Neuronal stem cell (in vitro differentiated cells): Measurements from ENCODE around the gene MYL6B.
"Not testable (repeated sequence)": the region's sequence is repeated elsewhere in the genome, so short reads cannot be mapped to it uniquely, and the experiment has no call there.

Experiments
- DNase-seq: peaks from one replicate; pipeline ENCODE4 v3.0.0-alpha.2; 2013; ENCODE audit warnings: low spot score
- H2AFZ ChIP-seq: one replicate; pipeline ENCODE4 v1.6.1; 2013; ENCODE audit warnings: mild to moderate bottlenecking, low read length, inconsistent platforms
- H2AK5ac ChIP-seq: 2 replicates; pipeline ENCODE4 v1.6.1; 2013; ENCODE audit warnings: low read depth, mild to moderate bottlenecking, inconsistent platforms, low read length, moderate library complexity, mixed read lengths
- H2BK120ac ChIP-seq: 2 replicates; pipeline ENCODE4 v1.6.1; 2013; ENCODE audit warnings: low read depth, mild to moderate bottlenecking, inconsistent platforms, low read length, moderate library complexity, mixed read lengths
- H2BK12ac ChIP-seq: one replicate; pipeline ENCODE4 v1.6.1; 2013; ENCODE audit warnings: low read length, inconsistent platforms
- H2BK15ac ChIP-seq: 2 replicates; pipeline ENCODE4 v1.6.1; 2013; ENCODE audit warnings: mild to moderate bottlenecking, low read length, inconsistent platforms, mixed read lengths
- H2BK5ac ChIP-seq: one replicate; pipeline ENCODE4 v1.6.1; 2013; ENCODE audit warnings: inconsistent platforms, mild to moderate bottlenecking, low read length, moderate library complexity
- H3K14ac ChIP-seq: one replicate; pipeline ENCODE4 v1.6.1; 2013; ENCODE audit warnings: low read length, inconsistent platforms
- H3K18ac ChIP-seq: 2 replicates; pipeline ENCODE4 v1.6.1; 2013; ENCODE audit warnings: low read length, inconsistent platforms
- H3K23ac ChIP-seq: 2 replicates; pipeline ENCODE4 v1.6.1; 2013; ENCODE audit warnings: low read depth, mild to moderate bottlenecking, mixed read lengths, low read length, inconsistent platforms; ENCODE audit not compliant: poor library complexity
- H3K27ac ChIP-seq: replicated peaks from 3 replicates; pipeline ENCODE4 v1.5.1; 2013; ENCODE audit warnings: low read length, inconsistent platforms
- H3K27me3 ChIP-seq, 3 experiments: 2 replicates each; pipeline ENCODE4 v1.6.1; 2013; ENCODE audit warnings: low read length in 3 of 3, mild to moderate bottlenecking in 2 of 3, inconsistent platforms in 1 of 3, low read depth in 1 of 3, mixed read lengths in 1 of 3, moderate library complexity in 1 of 3; ENCODE audit not compliant: control insufficient read depth in 3 of 3, insufficient read depth in 3 of 3
- H3K36me3 ChIP-seq, 2 donors: replicated peaks in 1 of 2; 2 replicates each; pipeline ENCODE4 v1.6.1; 2013; ENCODE audit warnings: low read length in 2 of 2; ENCODE audit not compliant: control insufficient read depth in 2 of 2, insufficient read depth in 2 of 2
- H3K4ac ChIP-seq: 2 replicates; pipeline ENCODE4 v1.6.1; 2013; ENCODE audit warnings: inconsistent platforms, mild to moderate bottlenecking, low read length, moderate library complexity
- H3K4me1 ChIP-seq, 2 donors: 1 replicate in 1 of 2; 2 replicates in 1 of 2; pipeline ENCODE4 v1.6.1; 2013; ENCODE audit warnings: low read length in 2 of 2, low read depth in 1 of 2; ENCODE audit not compliant: control insufficient read depth in 2 of 2, insufficient read depth in 1 of 2
- H3K4me2 ChIP-seq: one replicate; pipeline ENCODE4 v1.6.1; 2013; ENCODE audit warnings: mild to moderate bottlenecking, low read length, inconsistent platforms; ENCODE audit not compliant: insufficient read depth, poor library complexity, severe bottlenecking
- H3K4me3 ChIP-seq, 2 donors: 2 replicates each; pipeline ENCODE4 v1.5.1; 2013; ENCODE audit warnings: low read length in 2 of 2, mild to moderate bottlenecking in 2 of 2, inconsistent platforms in 1 of 2, moderate library complexity in 1 of 2
- H3K79me1 ChIP-seq: one replicate; pipeline ENCODE4 v1.6.1; 2013; ENCODE audit warnings: low read depth, mild to moderate bottlenecking, inconsistent platforms, low read length, moderate library complexity
- H3K9ac ChIP-seq: one replicate; pipeline ENCODE4 v1.6.1; 2013; ENCODE audit warnings: mild to moderate bottlenecking, low read depth, low read length, inconsistent platforms; ENCODE audit not compliant: poor library complexity
- H3K9me3 ChIP-seq, 2 donors: replicated peaks in 1 of 2; 2 replicates each; pipeline versions ENCODE3 to v1.6.1; 2013; ENCODE audit warnings: low read length in 2 of 2, mild to moderate bottlenecking in 2 of 2, inconsistent platforms in 1 of 2, low read depth in 1 of 2, mixed read lengths in 1 of 2, moderate library complexity in 1 of 2; ENCODE audit not compliant: control insufficient read depth in 2 of 2, insufficient read depth in 1 of 2
- H4K8ac ChIP-seq: one replicate; pipeline ENCODE4 v1.6.1; 2013; ENCODE audit warnings: low read depth, mild to moderate bottlenecking, inconsistent platforms, low read length, moderate library complexity
- H4K91ac ChIP-seq: one replicate; pipeline ENCODE4 v1.6.1; 2013; ENCODE audit warnings: low read length, low read depth, mild to moderate bottlenecking, inconsistent platforms; ENCODE audit not compliant: poor library complexity
- WGBS, 2 donors: extraction: QIAGEN DNeasy Blood & Tissue Kit; methylation state at CpG; one replicate each; pipeline ENCODE4 v1.1.7; 2013; ENCODE audit warnings: missing lambda C conversion rate in 2 of 2, mixed read lengths in 1 of 2; ENCODE audit not compliant: insufficient read length in 2 of 2, insufficient replicate concordance in 1 of 2; ENCODE audit errors: extremely low coverage in 2 of 2; 5-methylcytosine and 5-hydroxymethylcytosine counted together

Gene MYL6B

DNA sequence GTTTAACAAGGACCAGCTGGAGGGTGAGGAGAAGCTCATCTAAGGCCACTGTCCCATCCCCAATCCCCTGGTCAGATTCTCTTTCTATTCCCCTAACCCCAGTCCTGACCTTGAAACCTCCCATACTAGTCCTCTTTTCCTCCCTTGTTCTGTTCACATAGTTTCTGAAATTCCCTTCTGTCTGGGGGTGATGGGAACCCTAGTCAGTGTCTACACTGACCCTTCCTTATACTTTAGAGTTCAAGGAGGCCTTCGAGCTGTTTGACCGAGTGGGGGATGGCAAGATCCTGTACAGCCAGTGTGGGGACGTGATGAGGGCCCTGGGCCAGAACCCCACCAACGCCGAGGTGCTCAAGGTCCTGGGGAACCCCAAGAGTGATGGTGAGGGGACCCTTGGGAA, 2.4 kb downstream of the MYL6B start:
- Histone ChIP-seq H2BK5ac (no peak overlapping the region), H2BK120ac (no peak overlapping the region), H3K27me3 (no peaks in the 10 kb centered on the region), H3K9ac (no peak overlapping the region), H4K91ac (no peak overlapping the region), H3K4me2 (no peak overlapping the region), H3K4me3 (no peak overlapping the region), H3K9me3 (no peaks in the 10 kb centered on the region), H2BK12ac (no peak overlapping the region), H3K23ac (no peak overlapping the region), H3K36me3 (peaks cover 18 to 23% of the 10 kb centered on the region in 2 donors), H2BK15ac (no peak overlapping the region), H2AFZ (no peak overlapping the region), H2AK5ac (no peak overlapping the region), H3K79me1 (no peaks in the 10 kb centered on the region), H3K4ac (no peak overlapping the region), H3K14ac (no peak overlapping the region), H3K4me1 (peaks cover 12 to 18% of the 10 kb centered on the region in 2 donors), H4K8ac (no peak overlapping the region), H3K18ac (no peak overlapping the region), H3K27ac (no peak overlapping the region)
- no CpG with 5 or more reads among the region's 5 CpGs for WGBS, 2 donors
- no peak for DNase-seq

GRCh38 chr12:56155256-56155845, 3.0 kb downstream of the MYL6B start:
- Histone ChIP-seq H3K27me3 (no peaks in the 10 kb centered on the region), H3K4me3 (no peak overlapping the region), H3K18ac (no peak overlapping the region), H2AK5ac (no peak overlapping the region), H2AFZ (no peak overlapping the region), H3K9me3 (no peaks in the 10 kb centered on the region), H3K36me3 (peaks cover 21 to 28% of the 10 kb centered on the region in 2 donors), H2BK120ac (no peak overlapping the region), H4K8ac (no peak overlapping the region), H3K27ac (no peak overlapping the region), H3K9ac (no peak overlapping the region), H3K4me2 (no peak overlapping the region), H3K79me1 (no peaks in the 10 kb centered on the region), H2BK12ac (no peak overlapping the region), H3K14ac (no peak overlapping the region), H3K23ac (no peak overlapping the region), H2BK15ac (no peak overlapping the region), H3K4me1 (peaks cover 18 to 23% of the 10 kb centered on the region in 2 donors), H3K4ac (no peak overlapping the region), H4K91ac (no peak overlapping the region), H2BK5ac (peak overlapping the region; percentile 2)
- WGBS, 2 donors: no CpG with 5 or more reads among the region's 11 CpGs
- DNase-seq: no peak

GRCh38 chr12:56156464-56157200, 4.2 kb downstream of the MYL6B start:
- Histone ChIP-seq H3K36me3 (peaks cover 30 to 41% of the 10 kb centered on the region in 2 donors), H3K4me1 (peaks cover 27 to 34% of the 10 kb centered on the region in 2 donors), H3K27ac (peak overlapping the region; percentile 96)
- H2BK5ac ChIP-seq, H2AFZ ChIP-seq, H2BK12ac ChIP-seq, H3K14ac ChIP-seq, H2BK15ac ChIP-seq, DNase-seq, H3K9ac ChIP-seq, H3K79me1 ChIP-seq, H3K4ac ChIP-seq, H3K4me2 ChIP-seq, H2AK5ac ChIP-seq, H3K9me3 ChIP-seq, H3K18ac ChIP-seq, H3K4me3 ChIP-seq, H4K8ac ChIP-seq, H2BK120ac ChIP-seq, H3K27me3 ChIP-seq, H4K91ac ChIP-seq, H3K23ac ChIP-seq: not testable (repeated sequence)
- WGBS, 2 donors: no CpG with 5 or more reads among the region's 21 CpGs

DNA sequence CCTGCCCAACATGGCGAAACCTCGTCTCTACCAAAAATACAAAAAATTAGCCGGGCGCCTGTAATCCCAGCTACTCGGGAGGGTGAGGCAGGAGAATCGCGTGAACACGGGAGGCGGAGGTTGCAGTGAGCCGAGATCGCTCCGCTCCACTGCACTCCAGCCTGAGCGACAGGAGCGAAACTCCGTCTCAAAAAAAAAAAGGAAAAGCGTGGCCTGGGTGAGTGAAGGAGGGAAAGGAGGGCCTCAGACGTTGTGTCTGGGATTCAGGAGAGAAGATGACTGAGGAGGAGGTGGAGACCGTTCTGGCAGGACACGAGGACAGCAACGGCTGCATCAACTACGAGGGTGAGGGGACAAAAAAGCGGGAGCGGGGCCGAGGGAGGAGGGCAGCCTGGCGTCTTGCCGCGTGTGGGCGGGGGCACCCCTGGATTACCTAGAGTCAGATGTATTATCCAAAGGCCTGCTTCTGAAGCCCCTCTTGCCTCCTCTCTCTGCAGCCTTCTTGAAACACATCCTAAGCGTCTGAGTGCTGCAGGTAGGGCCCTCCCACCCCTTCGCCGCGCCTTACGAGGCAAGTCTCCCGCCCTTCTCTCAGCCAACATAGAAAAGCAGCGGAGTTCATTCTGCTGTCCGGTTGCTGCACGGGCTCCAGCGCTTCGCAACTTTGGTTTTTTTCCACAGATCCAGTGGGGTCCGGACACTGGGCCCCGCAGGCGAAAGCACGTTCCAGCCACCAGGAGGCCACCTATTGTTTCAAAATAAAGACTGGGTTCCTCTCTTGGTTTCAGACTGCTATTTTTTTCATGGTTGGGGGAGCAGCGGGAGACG, 5.0 kb downstream of the MYL6B start:
- Histone ChIP-seq H3K23ac (peak overlapping the region; percentile 75), H3K79me1 (no peaks in the 10 kb centered on the region), H3K4me1 (peaks cover 27 to 39% of the 10 kb centered on the region in 2 donors), H3K36me3 (peaks cover 34 to 49% of the 10 kb centered on the region in 2 donors), H2BK15ac (peak overlapping the region; percentile 71), H3K9ac (peak overlapping the region; percentile 90), H3K27me3 (no peaks in the 10 kb centered on the region), H3K18ac (peak overlapping the region; percentile 95), H2AK5ac (peak overlapping the region; percentile 65), H3K4me2 (peak overlapping the region; percentile 60), H2BK5ac (no peak overlapping the region), H2AFZ (peak overlapping the region; percentile 66), H3K14ac (peak overlapping the region; percentile 11), H4K8ac (no peak overlapping the region), H3K4me3 (peak overlapping the region; percentile 73 to 85), H3K9me3 (no peaks in the 10 kb centered on the region), H2BK120ac (no peak overlapping the region), H3K4ac (peak overlapping the region; percentile 53), H4K91ac (no peak overlapping the region), H3K27ac (peak overlapping the region; percentile 96), H2BK12ac (no peak overlapping the region)
- DNase-seq: peak; percentile 83
- no CpG with 5 or more reads among the region's 45 CpGs for WGBS, 2 donors
